GM12892 (cell line): ENCODE data around the gene PCBP1. TPM values are rescaled to one million over a fixed set of nuclear protein-coding genes. Genes with fewer than 3 reads are reported as not detected.
A peak's percentile ranks its signal among the peaks of the same experiment; 100 is the strongest.

Experiments used
- DNase-seq: peaks from one replicate; pipeline ENCODE4 v3.0.0; 2011; ENCODE audit not compliant: insufficient read length
- FAIRE-seq: peaks from 2 replicates; lab custom pipeline; 2011; peaks lifted over from hg19 to GRCh38; lab: Jason Lieb, UNC
- POLR2A ChIP-seq: IDR thresholded peaks from 2 replicates; pipeline ENCODE4 v1.6.1; 2011; ENCODE audit warnings: low read depth, low read length, control low read depth
- POLR2AphosphoS5 ChIP-seq: IDR thresholded peaks from 2 replicates; pipeline ENCODE4 v1.6.1; 2011; ENCODE audit warnings: low read depth, low read length, control low read depth
- TAF1 ChIP-seq: IDR thresholded peaks from 2 replicates; pipeline ENCODE4 v1.6.1; 2011; ENCODE audit warnings: low read depth, mild to moderate bottlenecking, control low read depth, low read length, borderline replicate concordance
- polyA plus RNA-seq: library from polyadenylated mRNA; unstranded; fragments of >200 nt; gene quantifications from one replicate; pipeline ENCODE4 v1.2.1, GENCODE V29; 2012; ENCODE audit warnings: missing spikeins, inconsistent platforms; ENCODE audit not compliant: missing spikeins

The PCBP1 gene
- 146 TPM for polyA plus RNA-seq

DNA sequence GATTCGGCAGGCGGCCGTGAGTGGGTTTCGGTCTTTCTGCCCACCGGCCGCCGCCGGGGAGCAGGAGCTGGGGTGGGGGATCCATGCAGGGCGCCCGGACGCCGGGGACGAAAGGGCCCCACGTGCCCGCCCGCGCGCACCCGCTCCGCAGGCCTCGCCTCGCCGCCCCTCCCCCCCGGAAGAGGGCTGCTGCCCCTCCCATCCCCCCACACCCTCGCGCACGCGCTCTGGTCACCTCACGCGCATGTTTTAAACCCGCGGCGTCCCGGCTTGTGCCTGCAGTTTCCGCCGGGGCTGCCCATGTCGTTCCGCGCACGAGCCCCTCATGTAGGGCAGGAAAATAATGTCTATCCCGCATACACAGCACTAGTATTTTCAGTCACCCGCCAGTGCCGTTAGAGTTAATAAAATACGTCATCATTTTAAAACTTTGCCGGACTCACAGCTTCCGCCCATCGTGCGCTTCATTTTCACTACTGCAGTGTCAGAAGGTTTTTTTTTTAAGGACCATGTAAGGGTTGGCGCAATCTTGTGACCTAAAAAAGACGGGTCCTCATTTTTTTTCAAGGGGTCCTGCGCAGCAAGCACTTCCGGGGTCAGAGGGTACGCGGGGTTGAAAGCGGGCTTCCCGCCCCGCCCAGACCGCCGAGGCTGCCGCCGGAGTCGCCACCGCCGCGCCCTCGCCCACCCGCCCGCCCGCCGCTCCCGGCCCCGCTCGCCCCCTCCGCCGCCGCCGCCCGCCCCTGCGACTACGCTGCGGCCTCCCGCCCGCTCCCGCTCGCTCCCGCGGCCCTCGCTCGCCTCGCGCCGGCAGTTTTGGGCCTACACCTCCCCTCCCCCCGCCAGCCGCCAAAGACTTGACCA lies at the start of gene PCBP1:
PCBP1 (plus strand) TSS at position 640 of the 864 bp plus-strand sequence. CDS start 267 bp downstream, outside the sequence.
- peak; percentile 86 for FAIRE-seq
- TF ChIP-seq POLR2A (peak; percentile 1; the same call in 1 of the 2 replicates), POLR2AphosphoS5 (0 out of 2 replicates have a peak, but pooled peaks have one; percentile 24), TAF1 (0 out of 2 replicates have a peak, but pooled peaks have one; percentile 9)

GRCh38 chr2:70039366-70039765 lies 47.9 kb upstream of the PCBP1 start:
- DNase-seq, result no peak
- TF ChIP-seq POLR2AphosphoS5, result no peak
- TF ChIP-seq POLR2A, result no peak
- TF ChIP-seq TAF1, result no peak
- no peak for FAIRE-seq

More for the DNA sequence above, at the start of gene PCBP1:
- DNase-seq, result peak; percentile 82

DNA sequence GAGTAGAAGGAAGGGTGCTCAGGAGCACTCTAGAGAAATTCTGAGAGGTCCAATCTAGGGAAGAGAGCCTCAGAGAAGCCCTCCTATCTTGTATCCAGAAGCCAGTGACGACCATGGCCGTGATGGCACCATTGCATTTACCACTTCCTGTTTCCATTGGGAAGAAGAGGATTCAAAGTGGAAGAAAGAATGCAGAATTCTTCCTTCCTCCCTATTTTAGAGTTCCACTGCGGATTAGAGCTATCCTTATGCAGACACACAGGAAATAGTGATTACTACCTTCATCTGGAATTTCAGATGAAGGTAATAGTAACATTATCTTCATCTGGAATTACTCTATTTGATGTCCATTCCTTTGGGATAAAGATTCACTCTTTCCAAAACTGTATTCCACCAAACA lies 45.6 kb upstream of the PCBP1 start:
- DNase-seq, result no peak
- no peak for TF ChIP-seq POLR2AphosphoS5
- TF ChIP-seq POLR2A, result no peak
- no peak for TF ChIP-seq TAF1
- no peak for FAIRE-seq

GRCh38 chr2:70042246-70042645 lies 45.0 kb upstream of the PCBP1 start:
- TF ChIP-seq POLR2A (no peak), POLR2AphosphoS5 (no peak), TAF1 (no peak)
- DNase-seq (no peak), FAIRE-seq (no peak)

DNA sequence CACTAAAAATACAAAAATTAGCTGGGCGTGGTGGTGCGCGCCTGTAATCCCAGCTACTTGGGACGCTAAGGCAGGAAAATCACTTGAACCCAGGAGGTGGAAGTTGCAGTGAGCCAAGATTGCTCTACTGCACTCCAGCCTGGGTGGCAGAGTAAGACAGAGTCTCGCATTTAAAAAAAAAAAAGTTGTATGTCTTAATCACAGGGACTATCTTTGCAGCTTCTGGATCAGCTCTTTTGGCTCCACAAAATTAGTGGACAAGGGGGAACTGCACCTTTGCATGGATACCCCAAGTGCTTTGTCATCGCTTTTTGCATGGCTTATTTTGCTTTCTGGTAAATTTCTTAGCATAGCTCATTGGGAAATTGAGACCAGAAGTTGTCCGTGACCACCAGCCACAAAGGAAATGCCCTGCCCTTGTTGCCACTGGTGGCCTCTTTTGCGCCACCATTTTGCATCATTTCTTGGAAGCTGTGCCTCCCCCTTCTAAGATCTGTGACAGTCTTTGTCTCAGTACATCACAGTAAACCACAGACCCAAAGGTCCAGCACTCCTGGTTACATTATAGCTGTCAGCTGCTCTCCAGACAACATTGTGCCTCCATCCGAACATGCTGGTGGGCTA lies 43.9 kb upstream of the PCBP1 start:
- FAIRE-seq, result no peak
- DNase-seq, result no peak
- TF ChIP-seq TAF1 (no peak), POLR2A (no peak), POLR2AphosphoS5 (no peak)

DNA sequence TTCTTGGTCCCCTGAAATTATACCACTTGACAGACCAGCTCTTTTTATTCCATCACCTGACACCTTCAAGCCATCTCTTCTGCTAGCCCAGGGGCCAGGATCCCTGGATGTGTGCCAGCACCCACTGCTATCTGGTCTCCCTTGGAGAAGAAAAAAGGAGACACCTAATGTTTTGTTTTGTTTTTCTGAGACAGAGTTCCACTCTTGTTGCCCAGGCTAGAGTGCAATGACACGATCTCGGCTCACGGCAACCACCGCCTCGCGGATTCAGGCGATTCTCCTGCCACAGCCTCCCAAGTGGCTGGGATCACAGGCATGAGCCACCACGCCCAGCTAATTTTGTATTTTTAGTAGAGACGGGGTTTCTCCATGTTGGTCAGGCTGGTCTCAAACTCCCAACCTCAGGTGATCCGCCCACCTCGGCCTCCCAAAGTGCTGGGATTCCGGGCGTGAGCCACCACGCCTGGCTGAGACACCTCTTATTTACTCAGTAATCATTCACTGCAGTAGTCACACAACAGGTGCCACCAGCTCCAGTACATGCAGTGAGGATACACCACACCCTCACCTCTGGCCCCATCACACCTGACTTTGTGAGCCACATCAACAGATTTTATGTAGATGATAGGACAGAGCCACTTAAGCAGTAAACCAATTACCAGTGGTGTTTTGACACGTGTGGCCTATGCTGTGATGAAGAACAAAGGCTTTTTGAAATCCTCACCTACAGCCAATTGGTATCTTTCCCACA lies 42.8 kb upstream of the PCBP1 start:
- TF ChIP-seq TAF1, result no peak
- TF ChIP-seq POLR2A, result no peak
- TF ChIP-seq POLR2AphosphoS5, result no peak
- no peak for DNase-seq
- FAIRE-seq, result no peak

DNA sequence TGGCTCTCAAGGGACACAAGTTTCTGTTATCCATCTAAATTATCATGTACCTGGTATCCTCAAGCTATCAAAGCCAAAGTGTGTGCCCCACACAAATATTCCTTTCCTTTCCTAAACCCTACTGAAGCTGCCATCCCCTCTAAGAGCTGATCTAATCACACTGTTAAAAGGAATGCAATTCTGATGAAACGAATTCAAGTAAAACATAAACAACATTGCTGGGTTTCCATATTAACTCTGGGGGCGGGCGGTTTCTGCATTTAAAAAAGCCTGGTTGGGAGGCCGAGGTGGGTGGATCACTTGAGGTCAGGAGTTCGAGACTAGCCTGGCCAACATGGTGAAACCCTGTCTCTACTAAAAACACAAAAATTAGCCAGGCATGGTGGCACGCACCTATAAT lies 41.9 kb upstream of the PCBP1 start:
- TF ChIP-seq POLR2AphosphoS5 (no peak), TAF1 (no peak), POLR2A (no peak)
- DNase-seq (no peak), FAIRE-seq (no peak)

GRCh38 chr2:70045932-70046331 lies 41.3 kb upstream of the PCBP1 start:
- no peak for TF ChIP-seq POLR2AphosphoS5
- no peak for TF ChIP-seq POLR2A
- no peak for TF ChIP-seq TAF1
- DNase-seq, result no peak
- no peak for FAIRE-seq

GRCh38 chr2:70046534-70046933 lies 40.7 kb upstream of the PCBP1 start:
- TF ChIP-seq POLR2A (no peak), TAF1 (no peak), POLR2AphosphoS5 (no peak)
- FAIRE-seq (no peak), DNase-seq (no peak)

DNA sequence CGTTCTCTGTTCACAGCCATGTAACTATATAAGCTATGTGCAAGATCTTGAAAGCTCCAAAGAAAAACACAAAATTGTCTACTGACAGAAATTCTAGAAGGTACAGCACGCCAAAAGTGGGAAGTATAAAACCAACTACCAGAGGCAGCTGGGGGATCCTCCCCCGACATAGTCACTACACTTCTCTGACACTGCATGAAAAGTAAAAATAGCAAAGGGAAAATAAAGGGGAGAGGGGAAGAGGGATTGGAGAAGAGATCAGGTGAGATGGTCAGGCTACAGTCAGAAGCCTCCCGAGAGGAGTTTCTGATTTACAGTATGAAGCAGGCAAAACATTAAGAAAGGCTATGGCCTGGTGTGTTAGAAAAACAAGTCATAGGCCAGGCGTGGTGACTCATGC lies 39.8 kb upstream of the PCBP1 start:
- FAIRE-seq (no peak), DNase-seq (no peak)
- TF ChIP-seq POLR2A (no peak), POLR2AphosphoS5 (no peak), TAF1 (no peak)

DNA sequence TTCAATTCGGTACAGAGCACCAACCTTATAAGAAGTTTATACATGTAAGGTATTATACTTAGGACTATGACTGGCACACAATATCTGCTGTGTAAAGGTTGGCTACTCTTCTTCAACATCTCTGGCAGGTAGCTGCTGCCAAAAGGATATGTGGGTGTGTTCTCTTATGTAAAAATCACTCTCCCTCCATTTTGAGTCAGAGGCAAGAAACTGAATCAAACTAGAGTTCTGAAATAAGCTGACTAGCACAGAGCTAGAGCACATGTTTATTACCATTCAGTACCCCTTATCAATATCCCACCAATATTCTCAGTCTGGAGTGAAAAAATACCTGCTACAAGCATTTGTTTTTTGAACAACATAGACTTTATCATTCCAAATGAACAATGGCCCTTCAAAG lies 38.0 kb upstream of the PCBP1 start:
- FAIRE-seq (no peak), DNase-seq (no peak)
- no peak for TF ChIP-seq TAF1
- no peak for TF ChIP-seq POLR2AphosphoS5
- no peak for TF ChIP-seq POLR2A
